Esophagus squamous epithelium (tissue), 4 donors: Measurements from ENCODE around the gene TRIM23.

Experiments
- CTCF ChIP-seq, 6 experiments: fragments of 450-650 bp in 4 of 6; fragments of 200-600 bp in 2 of 6; sonication (generic) in 2 of 6; IDR thresholded peaks; one replicate each; pipeline ENCODE4 v1.5.1; 2016 to 2019; ENCODE audit warnings: antibody characterized with exemption in 6 of 6, mild to moderate bottlenecking in 4 of 6, moderate library complexity in 4 of 6
- POLR2A ChIP-seq, 4 donors: fragments of 450-650 bp; IDR thresholded peaks; one replicate each; pipeline ENCODE4 v1.6.1; 2017; ENCODE audit warnings: antibody characterized with exemption in 4 of 4, mild to moderate bottlenecking in 4 of 4, moderate library complexity in 3 of 4

GRCh38 chr5:65624571-65625555 is 730 bp upstream of the TRIM23 start, which contains the start of the genes SHLD3 and TRAPPC13:
- TF ChIP-seq CTCF (IDR thresholded peaks at IDR 0.05) (peak in 2 of 6 experiments; percentile 13 to 26), POLR2A (IDR thresholded peaks at IDR 0.05) (peak in 2 of 4 donors; percentile 7 to 18)
